Breast epithelium (tissue), 4 donors: ENCODE data around the gene TTYH3. TPM values are rescaled to one million over a fixed set of nuclear protein-coding genes. Genes with fewer than 3 reads are reported as not detected.

ENCODE experiments used
- DNase-seq, 2 donors: peaks; one replicate each; pipeline ENCODE4 v3.0.0-alpha.2; 2019; ENCODE audit warnings: low spot score in 2 of 2
- H3K27ac ChIP-seq, 2 donors: fragments of 200-600 bp; sonication (generic) in 1 of 2; one replicate each; pipeline ENCODE4 v1.5.1; 2016 to 2019; ENCODE audit warnings: mild to moderate bottlenecking in 1 of 2
- H3K27me3 ChIP-seq, 2 donors: fragments of 200-600 bp; sonication (generic) in 1 of 2; one replicate each; pipeline versions ENCODE4 v1.5.1 to v1.6.0; 2017 to 2019; ENCODE audit warnings: control low read depth in 1 of 2, mild to moderate bottlenecking in 1 of 2
- H3K36me3 ChIP-seq: fragments of 200-600 bp; one replicate; pipeline ENCODE4 v1.5.1; 2019
- H3K4me1 ChIP-seq, 2 donors: fragments of 200-600 bp; sonication (generic); one replicate each; pipeline ENCODE4 v1.5.1; 2016 to 2019; ENCODE audit warnings: control low read depth in 1 of 2
- H3K4me3 ChIP-seq, 3 donors: fragments of 200-600 bp; sonication (generic); 1 replicate in 2 of 3; 2 replicates in 1 of 3; pipeline ENCODE4 v1.5.1; 2016 to 2019; ENCODE audit warnings: mild to moderate bottlenecking in 3 of 3, moderate library complexity in 2 of 3
- H3K9me3 ChIP-seq, 2 donors: fragments of 200-600 bp; sonication (generic) in 1 of 2; one replicate each; pipeline ENCODE4 v1.5.1; 2016 to 2019; ENCODE audit warnings: control low read depth in 1 of 2
- CTCF ChIP-seq, 3 donors: fragments of 450-650 bp; IDR thresholded peaks; one replicate each; pipeline ENCODE4 v1.5.1; 2016 to 2017; ENCODE audit warnings: antibody characterized with exemption in 3 of 3, mild to moderate bottlenecking in 3 of 3, moderate library complexity in 3 of 3
- POLR2A ChIP-seq: fragments of 450-650 bp; IDR thresholded peaks from one replicate; pipeline ENCODE4 v1.6.1; 2016; ENCODE audit warnings: antibody characterized with exemption, mild to moderate bottlenecking, moderate library complexity
- POLR2AphosphoS5 ChIP-seq, 3 donors: sonication (generic); formaldehyde crosslinking; IDR thresholded peaks; one replicate each; pipeline ENCODE4 v1.6.1; 2017; ENCODE audit warnings: antibody characterized with exemption in 3 of 3
- intact Hi-C: fragments of 100-400 bp; cut with DNase I; formaldehyde crosslinking; loops from one replicate; pipeline ENCODE4 v1.15.1; 2023; ENCODE audit warnings: low total_unique reads
- total RNA-seq, 3 donors: library from RNA; depleted of rRNA; stranded (reverse); fragments of >200 nt; gene quantifications; one replicate each; pipeline ENCODE4 v1.1.0, GENCODE V29; 2016

TTYH3 gene
- total RNA-seq, 3 donors from 2014 or later, result 11.6 to 17.9 (median 17.4) TPM

DNA sequence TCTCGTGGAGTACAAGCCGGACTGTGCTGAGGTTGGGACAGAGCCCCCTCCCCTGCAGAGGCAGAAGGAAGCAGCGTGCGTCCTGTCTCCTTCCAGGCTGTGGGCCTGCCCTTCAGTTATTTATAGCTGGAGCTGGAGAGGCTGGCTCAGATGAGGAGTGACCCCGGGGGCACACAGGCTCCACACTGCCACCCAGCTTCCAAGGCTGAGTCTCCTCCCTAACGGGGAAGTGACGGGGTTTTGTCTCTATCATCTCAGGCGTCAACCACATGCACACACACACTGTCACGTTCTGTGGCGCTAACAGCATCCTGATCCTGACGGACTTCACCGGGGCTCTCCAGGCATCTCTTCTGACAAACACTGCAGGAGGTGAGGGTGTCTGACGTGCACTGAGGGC lies 81.6 kb downstream of the TTYH3 start:
- Histone ChIP-seq H3K27me3 (no peaks in the 10 kb centered on the region), H3K4me1 (peaks cover 0 to 3% of the 10 kb centered on the region in 2 donors), H3K4me3 (no peak overlapping the region), H3K27ac (no peak overlapping the region), H3K36me3 (no peaks in the 10 kb centered on the region), H3K9me3 (no peaks in the 10 kb centered on the region)
- no peak for TF ChIP-seq POLR2AphosphoS5 (IDR thresholded peaks at IDR 0.05)
- no peak for TF ChIP-seq POLR2A
- TF ChIP-seq CTCF (IDR thresholded peaks at IDR 0.05), result no peak
- DNase-seq, result no peak
- intact Hi-C loops, result loop anchor here (5.0 kb wide), 1 partner anchor 1741 kb away; no protein-coding TSS in a partner anchor

GRCh38 chr7:2713978-2714377 lies 82.2 kb downstream of the TTYH3 start:
- intact Hi-C loops, result loop anchor here (5.0 kb wide), 1 partner anchor 1742 kb away; no protein-coding TSS in a partner anchor
- Histone ChIP-seq H3K27ac (no peak overlapping the region), H3K9me3 (no peaks in the 10 kb centered on the region), H3K36me3 (no peaks in the 10 kb centered on the region), H3K4me3 (no peak overlapping the region), H3K4me1 (peaks cover 0 to 3% of the 10 kb centered on the region in 2 donors), H3K27me3 (no peaks in the 10 kb centered on the region)
- TF ChIP-seq CTCF (IDR thresholded peaks at IDR 0.05) (no peak), POLR2A (no peak), POLR2AphosphoS5 (IDR thresholded peaks at IDR 0.05) (no peak)
- DNase-seq, result no peak

Other genes starting within 250 kb of the TTYH3 start
- 10 to 100 TPM in 1 of 3 donors, 1 to 10 TPM in 2; 6.2 to 15.0 (median 7.2) TPM for gene CHST12, start 228.4 kb upstream of the TTYH3 start, total RNA-seq
- gene GRIFIN, start 155.6 kb upstream of the TTYH3 start, total RNA-seq, result not detected
- gene LFNG, start 112.2 kb upstream of the TTYH3 start, total RNA-seq, result 10 to 100 TPM in 1 of 3 donors, 1 to 10 TPM in 2; 5.0 to 16.4 (median 9.1) TPM
- 10 to 100 TPM; 20.8 to 36.4 (median 28.4) TPM for gene BRAT1, start 76.5 kb upstream of the TTYH3 start, total RNA-seq
- 10 to 100 TPM; 13.4 to 22.7 (median 13.8) TPM for gene IQCE, start 73.0 kb upstream of the TTYH3 start, total RNA-seq
- under 1 TPM; 0.16 to 0.88 (median 0.33) TPM for gene AMZ1, start 56.2 kb downstream of the TTYH3 start, total RNA-seq
- gene GNA12, start 212.3 kb downstream of the TTYH3 start, total RNA-seq, result 10 to 100 TPM; 11.3 to 31.4 (median 24.9) TPM